Pulmonary artery endothelial cell (primary cell): ENCODE data around the gene KIAA1755. TPM values are rescaled to one million over a fixed set of nuclear protein-coding genes. Genes with fewer than 3 reads are reported as not detected.

Experiments
- DNase-seq: peaks from one replicate; pipeline ENCODE4 v3.0.0-alpha.2; 2011; ENCODE audit warnings: low read depth, low spot score
- total RNA-seq: library from RNA; depleted of rRNA; stranded (reverse); fragments of >200 nt; gene quantifications from 2 replicates; pipeline ENCODE4 v1.2.3, GENCODE V29; 2014

The KIAA1755 gene
- total RNA-seq, 1 donor from 2014 or later, result 0.07 TPM

DNA sequence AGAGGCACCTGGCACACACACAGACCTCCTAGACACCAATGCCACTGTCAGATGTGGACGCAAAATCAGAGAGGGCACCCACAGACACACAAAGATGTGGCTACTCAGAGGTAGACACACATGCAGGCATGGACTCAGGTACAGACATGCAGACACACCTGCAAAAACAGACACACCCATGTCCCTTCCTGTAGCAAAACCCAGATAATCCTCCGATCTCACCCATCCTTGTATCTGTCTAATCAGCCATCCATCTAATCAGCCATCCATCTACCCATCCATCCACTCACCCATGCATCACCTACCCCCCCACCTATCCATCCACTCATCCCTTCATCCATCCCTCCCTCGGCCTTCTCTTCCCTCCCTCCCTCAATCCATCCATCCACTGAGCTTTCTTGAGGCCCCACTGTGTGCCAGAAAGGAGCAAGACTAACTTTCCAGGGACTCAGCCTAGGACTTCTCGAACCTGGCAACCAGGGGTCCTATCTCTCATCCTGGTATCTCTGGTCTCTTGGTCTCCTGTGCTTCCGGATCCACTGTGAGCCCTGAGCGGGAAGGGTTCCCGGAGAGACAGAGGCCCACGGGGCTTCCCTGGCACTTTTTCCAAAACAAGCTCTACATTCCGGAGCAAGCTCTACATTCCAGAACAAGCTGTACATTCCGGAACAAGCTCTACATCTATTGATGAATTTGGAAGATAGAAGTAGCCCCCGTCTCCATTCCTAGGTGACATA is 94.4 kb downstream of the KIAA1755 start:
- DNase-seq, result no peak

GRCh38 chr20:38165089-38165965 is 95.2 kb downstream of the KIAA1755 start, which contains the start of gene TGM2:
Gene TGM2 (minus strand): TSS chr20:38165270. CDS start chr20:38165198, 72 bp downstream.
- no peak for DNase-seq

GRCh38 chr20:38164624-38165088 is 95.9 kb downstream of the KIAA1755 start:
- DNase-seq, result no peak

DNA sequence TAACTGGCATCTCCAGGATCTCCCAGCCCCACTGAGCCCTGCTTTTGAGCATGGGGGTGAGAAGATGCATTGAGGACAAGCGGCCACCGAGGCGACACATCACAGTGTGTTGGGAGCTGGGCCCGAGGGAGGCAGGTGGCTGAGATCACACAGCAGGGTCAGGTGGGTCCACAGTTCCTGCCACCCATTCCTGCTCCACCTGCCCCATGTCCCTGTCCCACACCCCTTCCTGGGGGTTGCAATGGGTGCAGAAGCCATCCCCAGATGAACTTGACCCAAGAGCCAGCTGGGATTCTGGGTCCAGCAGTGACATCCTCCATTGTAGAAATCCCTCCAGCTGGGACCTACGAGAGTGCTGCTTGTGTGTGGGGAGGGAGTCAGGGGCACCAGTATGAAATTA is 96.5 kb downstream of the KIAA1755 start:
- no peak for DNase-seq

GRCh38 chr20:38162878-38163875 is 97.4 kb downstream of the KIAA1755 start:
- no peak for DNase-seq

- DNase-seq, result no peak
Observed at GRCh38 chr20:38162149-38162548, 98.4 kb downstream of the KIAA1755 start.

- no peak for DNase-seq
Observed at GRCh38 chr20:38161412-38161774, 99.1 kb downstream of the KIAA1755 start.

Other genes with a start within 250 kb of the KIAA1755 start
- 16.4 and 26.0 TPM in 2 replicates for gene TTI1, start 227.3 kb downstream of the KIAA1755 start, total RNA-seq
- 15.8 and 19.7 TPM in 2 replicates for gene RPRD1B, start 227.0 kb downstream of the KIAA1755 start, total RNA-seq
- gene TGM2, start 95.5 kb downstream of the KIAA1755 start, total RNA-seq, result 390 and 674 TPM in 2 replicates
- not detected in 2 replicates for gene BPI, start 43.4 kb upstream of the KIAA1755 start, total RNA-seq
- 0.07 TPM in 1 of 2 replicates, not detected in the other for gene LBP, start 85.7 kb upstream of the KIAA1755 start, total RNA-seq
- 12.5 and 17.6 TPM in 2 replicates for gene SNHG17, start 174.6 kb upstream of the KIAA1755 start, total RNA-seq
- gene RALGAPB, start 212.1 kb upstream of the KIAA1755 start, total RNA-seq, result 24.4 and 27.1 TPM in 2 replicates